Stromal cell of bone marrow (primary cell): ENCODE data around the gene PALLD.
A peak's percentile ranks its signal among the peaks of the same experiment; 100 is the strongest.
"Not testable (repeated sequence)": the region's sequence is repeated elsewhere in the genome, so short reads cannot be mapped to it uniquely, and the experiment has no call there.

Experiments
- DNase-seq: peaks from one replicate; pipeline ENCODE4 v3.0.0-alpha.2; 2012; ENCODE audit warnings: low read depth

PALLD gene

GRCh38 chr4:168707205-168707604 lies 210.4 kb downstream of the PALLD start:
- no peak for DNase-seq

DNA sequence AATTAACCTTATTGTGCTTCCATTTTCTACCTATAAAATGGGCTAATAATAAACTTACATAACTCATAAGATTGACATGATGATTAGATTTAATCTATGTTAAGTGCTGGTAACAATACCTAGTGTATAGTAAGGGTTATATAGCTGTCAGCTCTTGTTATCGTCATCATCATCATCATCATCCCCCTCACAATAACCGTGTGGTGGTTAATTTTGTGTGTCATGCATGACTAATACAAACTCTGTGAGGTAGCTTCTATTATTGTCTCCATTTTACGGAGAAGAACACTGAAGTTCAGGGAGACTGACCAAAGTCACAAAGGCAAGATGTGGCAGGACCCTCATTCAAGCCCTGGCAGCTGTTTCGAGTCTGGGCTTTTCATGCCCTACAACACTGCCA lies 211.3 kb downstream of the PALLD start:
- DNase-seq, result no peak

DNA sequence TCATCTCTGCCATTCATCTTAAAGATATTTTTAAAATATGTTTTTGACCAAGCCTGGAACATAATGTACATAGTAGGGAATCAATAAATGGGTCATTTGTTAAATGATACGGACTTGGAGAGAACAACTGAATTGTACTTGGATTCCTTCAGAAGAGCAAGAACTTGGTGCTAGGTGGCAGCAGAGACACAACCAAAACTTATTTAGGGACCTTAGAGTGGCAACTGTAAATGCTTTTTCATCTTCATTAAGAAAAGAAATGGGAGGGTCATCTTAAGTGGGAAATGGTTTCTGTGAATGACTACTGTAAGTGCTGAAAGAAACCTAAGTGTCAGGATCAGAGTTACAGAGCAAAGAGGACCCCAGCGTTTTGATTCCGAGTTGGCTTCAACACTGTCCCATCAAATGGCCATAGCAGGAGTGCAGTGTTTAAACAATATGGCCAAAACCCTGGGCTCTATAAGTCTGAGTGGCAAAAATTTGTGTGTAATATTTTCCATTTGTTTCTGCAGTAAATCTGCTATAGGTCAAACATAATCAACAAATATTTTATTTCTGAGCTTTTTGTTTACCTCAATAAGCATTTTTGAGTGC lies 213.6 kb downstream of the PALLD start:
- DNase-seq, result peak; percentile 56

GRCh38 chr4:168711197-168712140 lies 214.6 kb downstream of the PALLD start:
- peak; percentile 80 for DNase-seq

GRCh38 chr4:168712316-168712890 lies 215.6 kb downstream of the PALLD start:
- DNase-seq, result no peak

GRCh38 chr4:168713253-168713652 lies 216.4 kb downstream of the PALLD start:
- no peak for DNase-seq

- no peak for DNase-seq
Measured at GRCh38 chr4:168715896-168716295, 219.0 kb downstream of the PALLD start.

GRCh38 chr4:168716406-168717129 lies 219.7 kb downstream of the PALLD start:
- no peak for DNase-seq

GRCh38 chr4:168717847-168718246 lies 221.0 kb downstream of the PALLD start:
- DNase-seq, result no peak

- no peak for DNase-seq
Measured at GRCh38 chr4:168719725-168720124, 222.9 kb downstream of the PALLD start.

- no peak for DNase-seq
Measured at GRCh38 chr4:168720396-168720900, 223.6 kb downstream of the PALLD start.

DNA sequence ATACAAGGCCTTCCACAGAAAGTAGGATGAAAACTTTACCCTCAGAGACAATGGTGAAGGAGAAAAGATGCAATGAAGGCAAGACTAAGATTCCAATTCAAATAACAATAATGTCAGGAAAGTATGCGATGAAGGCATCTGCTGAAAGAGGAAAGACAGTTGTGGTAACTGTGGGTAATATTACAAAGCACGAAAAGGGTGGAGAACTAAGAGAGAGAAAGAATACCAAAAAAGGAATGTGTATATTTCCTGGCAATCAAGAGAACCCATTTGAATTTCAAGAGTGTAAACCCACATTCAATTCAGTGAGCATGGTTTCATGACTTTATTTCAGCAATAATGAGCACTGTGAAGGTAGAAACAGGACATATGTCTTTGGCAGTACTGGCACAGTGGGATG lies 225.5 kb downstream of the PALLD start:
- DNase-seq, result no peak

- DNase-seq, result no peak
Measured at GRCh38 chr4:168723020-168723419, 226.2 kb downstream of the PALLD start.

DNA sequence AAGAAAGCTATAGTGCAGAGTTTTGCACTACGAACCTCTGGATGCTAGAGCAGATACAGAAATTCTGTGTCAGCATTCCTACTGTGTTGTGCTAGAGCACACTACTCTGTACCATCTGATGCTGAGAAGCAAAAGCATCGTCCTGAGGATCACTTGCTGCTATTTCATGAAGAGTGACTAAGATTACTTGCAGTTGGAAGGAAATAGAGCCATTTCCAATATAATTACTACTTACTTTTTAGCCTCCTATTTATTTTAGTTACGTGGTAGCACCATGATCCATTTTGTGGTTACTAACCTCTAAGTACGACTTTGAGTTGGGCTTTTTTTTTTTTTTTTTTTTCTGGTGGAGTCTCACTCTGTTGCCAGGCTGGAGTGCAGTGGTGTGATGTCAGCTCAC lies 226.7 kb downstream of the PALLD start:
- peak; percentile 51 for DNase-seq

GRCh38 chr4:168724243-168724642 lies 227.4 kb downstream of the PALLD start:
- no peak for DNase-seq

DNA sequence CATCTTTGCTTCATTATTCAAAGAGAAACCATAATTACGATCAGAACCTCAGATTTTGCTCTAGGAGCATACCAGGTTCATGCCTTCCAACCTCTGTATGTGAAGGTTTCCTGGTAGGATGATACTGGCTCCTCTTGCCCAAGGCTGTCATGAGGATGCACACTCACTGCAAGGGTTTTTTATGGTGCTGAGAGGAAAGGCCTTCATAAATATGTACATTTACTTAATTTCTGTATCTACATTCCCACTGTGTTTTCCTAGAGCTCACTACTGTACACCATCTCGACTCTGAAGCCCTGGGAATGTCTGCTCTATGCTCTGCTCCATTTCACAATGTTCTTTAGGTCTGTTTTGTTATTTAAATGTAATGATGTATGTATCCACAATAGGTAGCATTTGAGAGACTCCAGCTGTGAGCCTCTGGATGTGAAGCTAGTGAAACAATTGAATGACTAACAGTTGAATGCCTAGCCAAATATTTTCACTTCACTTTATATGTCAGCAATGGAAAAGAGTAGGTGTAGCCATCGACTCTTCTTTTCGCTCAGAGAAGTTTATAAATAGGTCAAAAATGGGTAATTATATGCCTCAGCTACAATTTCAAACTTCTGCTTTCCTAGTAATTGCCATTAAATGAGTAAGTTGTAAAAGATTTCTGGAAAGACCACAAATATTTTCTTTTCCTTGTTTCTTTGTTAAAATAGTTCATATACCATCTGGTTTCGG lies 228.0 kb downstream of the PALLD start:
- DNase-seq, result no peak

- no peak for DNase-seq
Measured at GRCh38 chr4:168725930-168726329, 229.1 kb downstream of the PALLD start.

- not testable (repeated sequence) for DNase-seq
Measured at GRCh38 chr4:168727181-168727580, 230.3 kb downstream of the PALLD start.

DNA sequence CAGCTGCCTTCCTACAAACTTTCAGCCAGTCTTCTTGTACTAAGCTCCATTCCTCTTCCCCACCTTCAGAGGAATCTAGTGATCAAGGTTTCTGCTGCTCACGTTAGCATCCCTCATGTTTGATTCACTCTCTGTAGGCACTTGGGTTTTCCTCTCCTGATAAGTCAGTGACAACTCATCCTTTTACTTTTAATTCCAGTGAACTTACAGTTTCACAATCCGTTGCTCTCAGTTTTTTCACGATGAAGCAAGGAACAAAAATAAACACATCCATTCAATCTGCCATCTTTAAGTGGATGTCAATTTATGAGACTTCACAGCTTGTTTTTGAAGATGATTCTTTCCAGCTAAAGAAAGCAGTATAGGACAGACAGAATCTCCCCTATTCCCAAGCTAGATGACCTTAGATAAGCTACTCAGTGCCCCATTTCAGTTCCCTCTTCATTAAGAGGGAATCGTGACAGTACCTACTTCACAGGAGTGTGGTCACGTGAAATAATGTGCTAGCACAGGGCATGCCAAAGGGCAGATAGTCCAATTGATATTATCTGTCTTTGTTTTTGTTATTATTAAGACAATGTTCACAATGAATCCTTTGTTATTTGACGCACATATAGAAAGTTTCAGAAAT lies 234.3 kb downstream of the PALLD start:
- peak; percentile 36 for DNase-seq

GRCh38 chr4:168731706-168732414 lies 235.0 kb downstream of the PALLD start:
- no peak for DNase-seq
